Fibroblast of lung (primary cell): Measurements from ENCODE around the gene APOC4. TPM values are rescaled to one million over a fixed set of nuclear protein-coding genes. Genes with fewer than 3 reads are reported as not detected.
"Not testable (repeated sequence)": the region's sequence is repeated elsewhere in the genome, so short reads cannot be mapped to it uniquely, and the experiment has no call there.

Experiments
- DNase-seq, 2 donors: peaks; one replicate each; pipeline versions ENCODE4 v3.0.0 to v3.0.0-alpha.2; 2010; ENCODE audit warnings: low read depth in 2 of 2
- H2AFZ ChIP-seq: 2 replicates; pipeline ENCODE4 v1.5.1; 2012; ENCODE audit warnings: low read length, control low read depth, inconsistent platforms
- H3K27ac ChIP-seq: 2 replicates; pipeline ENCODE4 v1.5.1; 2011; ENCODE audit warnings: low read length, control low read depth; ENCODE audit not compliant: insufficient read depth
- H3K27me3 ChIP-seq: 2 replicates; pipeline ENCODE4 v1.5.1; 2011; ENCODE audit warnings: mild to moderate bottlenecking, low read length; ENCODE audit not compliant: control insufficient read depth, insufficient read depth
- H3K36me3 ChIP-seq: 2 replicates; pipeline ENCODE4 v1.5.1; 2011; ENCODE audit warnings: low read length; ENCODE audit not compliant: control insufficient read depth, insufficient read depth
- H3K4me1 ChIP-seq: 2 replicates; pipeline ENCODE4 v1.5.1; 2011; ENCODE audit warnings: low read length; ENCODE audit not compliant: control insufficient read depth, insufficient read depth; ENCODE audit errors: extremely low read depth
- H3K4me2 ChIP-seq: 2 replicates; pipeline ENCODE4 v1.5.1; 2011; ENCODE audit warnings: low read length, control low read depth; ENCODE audit not compliant: insufficient read depth; ENCODE audit errors: extremely low read depth
- H3K4me3 ChIP-seq, 4 experiments: fragments of 200-600 bp in 1 of 4; sonication (generic) in 1 of 4; replicated peaks in 1 of 4; 2 replicates each; pipeline ENCODE4 v1.5.1; 2011 to 2016; ENCODE audit warnings: low read length in 4 of 4, low read depth in 3 of 4, mild to moderate bottlenecking in 3 of 4, control low read depth in 2 of 4, inconsistent platforms in 1 of 4, mixed read lengths in 1 of 4; ENCODE audit not compliant: insufficient read depth in 1 of 4; ENCODE audit errors: control extremely low read depth in 1 of 4
- H3K79me2 ChIP-seq: 2 replicates; pipeline ENCODE4 v1.5.1; 2012; ENCODE audit warnings: mild to moderate bottlenecking, low read length, inconsistent platforms; ENCODE audit not compliant: control insufficient read depth, insufficient read depth
- H3K9ac ChIP-seq: 2 replicates; pipeline ENCODE4 v1.5.1; 2011; ENCODE audit warnings: mild to moderate bottlenecking, low read length, control low read depth; ENCODE audit not compliant: insufficient read depth
- H3K9me3 ChIP-seq: 2 replicates; pipeline ENCODE4 v1.5.1; 2012; ENCODE audit warnings: low read depth, low read length; ENCODE audit not compliant: control insufficient read depth, insufficient read depth
- H4K20me1 ChIP-seq: 2 replicates; pipeline ENCODE4 v1.5.1; 2011; ENCODE audit warnings: low read length; ENCODE audit not compliant: control insufficient read depth, insufficient read depth; ENCODE audit errors: extremely low read depth
- CTCF ChIP-seq, 2 donors: IDR thresholded peaks in 1 of 2; conservative IDR thresholded peaks in 1 of 2; 1 replicate in 1 of 2; 2 replicates in 1 of 2; pipeline ENCODE4 v1.5.1; 2011 to 2012; ENCODE audit warnings: low read length in 2 of 2, control low read depth in 1 of 2, inconsistent platforms in 1 of 2, low read depth in 1 of 2, mild to moderate bottlenecking in 1 of 2
- EZH2 ChIP-seq: IDR thresholded peaks from 2 replicates; pipeline ENCODE4 v1.5.1; 2012; ENCODE audit warnings: low read length, control low read depth, mild to moderate bottlenecking; ENCODE audit errors: missing control alignments
- polyA plus RNA-seq, 2 donors: library from polyadenylated mRNA; depleted of rRNA in 1 of 2; stranded (reverse) in 1 of 2; unstranded in 1 of 2; fragments of >200 nt; gene quantifications; 2 replicates each; pipeline ENCODE4 v1.2.1, GENCODE V29; 2011 to 2012; ENCODE audit warnings: missing spikeins in 1 of 2
- total RNA-seq: library from RNA; depleted of rRNA; stranded (reverse); fragments of >200 nt; gene quantifications from 2 replicates; pipeline ENCODE4 v1.2.1, GENCODE V29; 2014

The APOC4 gene
- total and polyA plus RNA-seq, 2 donors (not counting 1 experiment from before 2014, with no cell fraction given) = not detected

- no peak for DNase-seq
- H3K4me3 ChIP-seq = no peak overlapping the region
- peaks cover 5% of the 10 kb centered on the region for H3K36me3 ChIP-seq
- H3K27ac ChIP-seq = no peak overlapping the region
- no peaks in the 10 kb centered on the region for H3K4me1 ChIP-seq
- no peaks in the 10 kb centered on the region for H4K20me1 ChIP-seq
- H2AFZ ChIP-seq = no peak overlapping the region
- H3K79me2 ChIP-seq = peaks cover 5% of the 10 kb centered on the region
- H3K27me3 ChIP-seq = no peaks in the 10 kb centered on the region
- no peak overlapping the region for H3K4me2 ChIP-seq
- H3K9ac ChIP-seq = no peak overlapping the region
- no peak for TF ChIP-seq EZH2
- TF ChIP-seq CTCF (conservative IDR thresholded peaks at IDR 0.05 in 1 of 2, IDR thresholded peaks at IDR 0.05 in 1 of 2; ENCODE audit: low read depth in 1 of 2, low read length in 2 of 2) = no peak
- H3K9me3 ChIP-seq = no peaks in the 10 kb centered on the region
These were observed 26.1 kb downstream of the APOC4 start for GRCh38 chr19:44968118-44968517.

- H3K4me2 ChIP-seq = no peak overlapping the region
- H4K20me1 ChIP-seq = no peaks in the 10 kb centered on the region
- DNase-seq = no peak
- H2AFZ ChIP-seq = no peak overlapping the region
- H3K79me2 ChIP-seq = peaks cover 5% of the 10 kb centered on the region
- no peaks in the 10 kb centered on the region for H3K9me3 ChIP-seq
- no peaks in the 10 kb centered on the region for H3K27me3 ChIP-seq
- H3K4me1 ChIP-seq = no peaks in the 10 kb centered on the region
- H3K4me3 ChIP-seq = no peak overlapping the region
- H3K27ac ChIP-seq = no peak overlapping the region
- peaks cover 6% of the 10 kb centered on the region for H3K36me3 ChIP-seq
- no peak for TF ChIP-seq EZH2
- TF ChIP-seq CTCF (conservative IDR thresholded peaks at IDR 0.05 in 1 of 2, IDR thresholded peaks at IDR 0.05 in 1 of 2; ENCODE audit: low read depth in 1 of 2, low read length in 2 of 2) = no peak
- no peak overlapping the region for H3K9ac ChIP-seq
These were observed 26.6 kb downstream of the APOC4 start for GRCh38 chr19:44968670-44969069.

GRCh38 chr19:44969437-44969836 is 27.4 kb downstream of the APOC4 start:
- no peaks in the 10 kb centered on the region for H3K9me3 ChIP-seq
- H4K20me1 ChIP-seq = no peaks in the 10 kb centered on the region
- H3K4me2 ChIP-seq = no peak overlapping the region
- H3K36me3 ChIP-seq = peaks cover 11% of the 10 kb centered on the region
- peaks cover 5% of the 10 kb centered on the region for H3K79me2 ChIP-seq
- no peaks in the 10 kb centered on the region for H3K27me3 ChIP-seq
- no peak overlapping the region for H3K4me3 ChIP-seq
- TF ChIP-seq CTCF (conservative IDR thresholded peaks at IDR 0.05 in 1 of 2, IDR thresholded peaks at IDR 0.05 in 1 of 2; ENCODE audit: low read depth in 1 of 2, low read length in 2 of 2) (no peak), EZH2 (no peak)
- no peaks in the 10 kb centered on the region for H3K4me1 ChIP-seq
- no peak overlapping the region for H2AFZ ChIP-seq
- no peak overlapping the region for H3K27ac ChIP-seq
- no peak for DNase-seq
- no peak overlapping the region for H3K9ac ChIP-seq

DNA sequence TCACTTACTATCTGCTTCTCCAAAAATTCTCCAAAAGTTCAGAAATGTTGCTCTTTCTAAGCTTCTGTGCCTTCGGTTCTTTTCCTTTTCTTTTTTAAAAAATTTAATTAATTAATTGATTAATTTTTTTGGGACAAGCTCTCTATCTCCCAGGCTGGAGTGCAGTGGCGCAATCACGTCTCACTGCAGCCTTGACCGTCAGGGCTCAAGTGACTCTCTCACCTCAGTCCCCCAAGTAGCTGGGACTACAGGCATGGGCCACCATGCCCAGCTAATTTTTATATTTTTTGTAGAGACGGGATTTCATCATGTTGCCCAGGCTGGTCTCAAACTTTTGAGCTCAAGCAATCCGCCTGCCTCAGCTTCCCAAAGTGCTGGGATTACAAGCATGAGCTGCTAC is 29.4 kb downstream of the APOC4 start:
- not testable (repeated sequence) for H3K4me3 ChIP-seq, H4K20me1 ChIP-seq, H3K9me3 ChIP-seq, H2AFZ ChIP-seq, H3K4me2 ChIP-seq, H3K79me2 ChIP-seq, H3K9ac ChIP-seq, DNase-seq, H3K27me3 ChIP-seq, H3K4me1 ChIP-seq, H3K27ac ChIP-seq
- peaks cover 14% of the 10 kb centered on the region for H3K36me3 ChIP-seq
